PC-3 (cell line): ENCODE measurements around the gene REV1.

Experiments used
- CTCF ChIP-seq: fragments of 300-600 bp; sonication (generic); conservative IDR thresholded peaks from 2 replicates; pipeline ENCODE4 v1.5.1; 2017; ENCODE audit warnings: antibody characterized with exemption, low read depth, mild to moderate bottlenecking, low read length
- EZH2 ChIP-seq: fragments of 300-600 bp; sonication (generic); IDR thresholded peaks from one replicate; pipeline ENCODE4 v1.6.1; 2017; ENCODE audit warnings: antibody characterized with exemption, mild to moderate bottlenecking, low read length; ENCODE audit not compliant: unreplicated experiment
- EZH2phosphoT487 ChIP-seq: fragments of 300-600 bp; sonication (generic); IDR thresholded peaks from 2 replicates; pipeline ENCODE4 v1.6.1; 2018; ENCODE audit warnings: mild to moderate bottlenecking, antibody characterized with exemption, low read length, borderline replicate concordance

DNA sequence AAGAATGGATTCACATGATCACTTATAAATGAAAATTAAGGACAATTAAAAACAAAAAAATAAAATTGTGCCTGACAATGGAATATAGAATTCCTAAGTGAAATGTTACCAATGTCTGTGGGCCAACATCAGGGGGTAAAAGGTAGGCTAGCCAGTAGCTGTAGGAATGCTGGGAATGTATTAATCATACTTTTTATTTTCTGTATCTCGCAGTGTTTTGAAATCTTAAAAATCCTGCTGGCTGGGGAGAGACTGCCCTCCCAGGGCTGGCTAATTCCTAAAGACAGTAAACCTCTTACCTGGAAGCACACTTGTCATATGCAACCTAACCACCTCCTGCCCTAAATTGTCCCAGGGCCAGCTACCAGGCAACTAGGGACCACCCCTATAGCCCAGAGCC is 69.8 kb downstream of the REV1 start:
- TF ChIP-seq CTCF: no peak
- no peak for TF ChIP-seq EZH2
- TF ChIP-seq EZH2phosphoT487: no peak
